ENCODE results near the gene ZNF436. TPM values are rescaled to one million over a fixed set of nuclear protein-coding genes. Genes with fewer than 3 reads are reported as not detected.
A peak's percentile ranks its signal among the peaks of the same experiment; 100 is the strongest.

ZNF436 gene
- total and polyA plus RNA-seq, 2 of the 13 experiments (the other 11 are each of a cell fraction or from before 2014, with no cell fraction given): 4.3 to 9.9 TPM

DNA sequence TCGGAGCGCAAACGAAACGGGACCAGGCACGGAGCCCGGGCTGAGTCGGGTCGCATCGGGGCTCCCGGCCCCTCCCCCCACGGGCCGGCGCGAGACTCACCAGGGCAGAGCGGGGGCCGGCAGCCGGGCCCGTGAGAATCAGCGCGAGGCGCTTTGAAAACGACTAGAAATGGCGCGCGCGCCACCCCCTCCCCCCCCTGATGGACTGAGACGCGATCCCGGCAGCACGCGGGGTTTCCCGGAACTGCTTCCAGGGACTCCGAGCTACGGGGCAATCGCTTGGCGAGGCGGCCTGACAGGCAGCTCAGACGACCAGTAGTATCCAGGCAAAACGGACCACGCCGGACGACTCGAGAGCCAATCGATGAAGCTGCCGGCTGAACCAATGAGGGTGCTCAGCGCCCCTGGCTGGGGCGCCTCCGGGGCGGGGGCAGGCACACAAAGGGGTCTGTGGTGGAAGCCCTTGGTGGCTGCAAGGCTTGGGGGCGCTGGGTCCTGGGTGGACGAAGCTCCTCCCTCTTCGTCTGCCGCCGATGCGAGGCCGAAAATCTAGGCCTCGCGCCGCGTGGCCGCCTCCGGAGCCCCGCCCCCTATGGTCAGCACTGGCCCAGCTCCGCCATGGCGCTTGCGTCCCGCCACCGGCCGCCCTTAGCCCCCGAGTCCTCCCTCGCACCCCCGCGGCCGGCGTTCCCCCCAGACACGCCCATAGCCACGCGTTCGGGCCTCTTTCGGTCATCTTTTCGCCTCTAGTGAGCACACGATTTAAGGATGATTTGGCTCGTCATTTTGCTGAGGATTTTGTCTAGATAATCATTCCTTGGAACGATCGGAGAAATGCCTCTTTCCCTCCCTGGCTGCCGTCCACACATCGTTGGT, 25.3 kb downstream of the ZNF436 start, which contains the start of gene HNRNPR (continued):
- TF ChIP-seq, protein P1, sequence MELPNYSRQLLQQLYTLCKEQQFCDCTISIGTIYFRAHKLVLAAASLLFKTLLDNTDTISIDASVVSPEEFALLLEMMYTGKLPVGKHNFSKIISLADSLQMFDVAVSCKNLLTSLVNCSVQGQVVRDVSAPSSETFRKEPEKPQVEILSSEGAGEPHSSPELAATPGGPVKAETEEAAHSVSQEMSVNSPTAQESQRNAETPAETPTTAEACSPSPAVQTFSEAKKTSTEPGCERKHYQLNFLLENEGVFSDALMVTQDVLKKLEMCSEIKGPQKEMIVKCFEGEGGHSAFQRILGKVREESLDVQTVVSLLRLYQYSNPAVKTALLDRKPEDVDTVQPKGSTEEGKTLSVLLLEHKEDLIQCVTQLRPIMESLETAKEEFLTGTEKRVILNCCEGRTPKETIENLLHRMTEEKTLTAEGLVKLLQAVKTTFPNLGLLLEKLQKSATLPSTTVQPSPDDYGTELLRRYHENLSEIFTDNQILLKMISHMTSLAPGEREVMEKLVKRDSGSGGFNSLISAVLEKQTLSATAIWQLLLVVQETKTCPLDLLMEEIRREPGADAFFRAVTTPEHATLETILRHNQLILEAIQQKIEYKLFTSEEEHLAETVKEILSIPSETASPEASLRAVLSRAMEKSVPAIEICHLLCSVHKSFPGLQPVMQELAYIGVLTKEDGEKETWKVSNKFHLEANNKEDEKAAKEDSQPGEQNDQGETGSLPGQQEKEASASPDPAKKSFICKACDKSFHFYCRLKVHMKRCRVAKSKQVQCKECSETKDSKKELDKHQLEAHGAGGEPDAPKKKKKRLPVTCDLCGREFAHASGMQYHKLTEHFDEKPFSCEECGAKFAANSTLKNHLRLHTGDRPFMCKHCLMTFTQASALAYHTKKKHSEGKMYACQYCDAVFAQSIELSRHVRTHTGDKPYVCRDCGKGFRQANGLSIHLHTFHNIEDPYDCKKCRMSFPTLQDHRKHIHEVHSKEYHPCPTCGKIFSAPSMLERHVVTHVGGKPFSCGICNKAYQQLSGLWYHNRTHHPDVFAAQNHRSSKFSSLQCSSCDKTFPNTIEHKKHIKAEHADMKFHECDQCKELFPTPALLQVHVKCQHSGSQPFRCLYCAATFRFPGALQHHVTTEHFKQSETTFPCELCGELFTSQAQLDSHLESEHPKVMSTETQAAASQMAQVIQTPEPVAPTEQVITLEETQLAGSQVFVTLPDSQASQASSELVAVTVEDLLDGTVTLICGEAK (IDR thresholded peaks at IDR 0.05): no peak
- TF ChIP-seq, protein P1 (CRISPR knock-in tag; IDR thresholded peaks at IDR 0.05): peak; percentile 52; the same call in 1 of the 2 replicates
- TF ChIP-seq, protein P2, sequence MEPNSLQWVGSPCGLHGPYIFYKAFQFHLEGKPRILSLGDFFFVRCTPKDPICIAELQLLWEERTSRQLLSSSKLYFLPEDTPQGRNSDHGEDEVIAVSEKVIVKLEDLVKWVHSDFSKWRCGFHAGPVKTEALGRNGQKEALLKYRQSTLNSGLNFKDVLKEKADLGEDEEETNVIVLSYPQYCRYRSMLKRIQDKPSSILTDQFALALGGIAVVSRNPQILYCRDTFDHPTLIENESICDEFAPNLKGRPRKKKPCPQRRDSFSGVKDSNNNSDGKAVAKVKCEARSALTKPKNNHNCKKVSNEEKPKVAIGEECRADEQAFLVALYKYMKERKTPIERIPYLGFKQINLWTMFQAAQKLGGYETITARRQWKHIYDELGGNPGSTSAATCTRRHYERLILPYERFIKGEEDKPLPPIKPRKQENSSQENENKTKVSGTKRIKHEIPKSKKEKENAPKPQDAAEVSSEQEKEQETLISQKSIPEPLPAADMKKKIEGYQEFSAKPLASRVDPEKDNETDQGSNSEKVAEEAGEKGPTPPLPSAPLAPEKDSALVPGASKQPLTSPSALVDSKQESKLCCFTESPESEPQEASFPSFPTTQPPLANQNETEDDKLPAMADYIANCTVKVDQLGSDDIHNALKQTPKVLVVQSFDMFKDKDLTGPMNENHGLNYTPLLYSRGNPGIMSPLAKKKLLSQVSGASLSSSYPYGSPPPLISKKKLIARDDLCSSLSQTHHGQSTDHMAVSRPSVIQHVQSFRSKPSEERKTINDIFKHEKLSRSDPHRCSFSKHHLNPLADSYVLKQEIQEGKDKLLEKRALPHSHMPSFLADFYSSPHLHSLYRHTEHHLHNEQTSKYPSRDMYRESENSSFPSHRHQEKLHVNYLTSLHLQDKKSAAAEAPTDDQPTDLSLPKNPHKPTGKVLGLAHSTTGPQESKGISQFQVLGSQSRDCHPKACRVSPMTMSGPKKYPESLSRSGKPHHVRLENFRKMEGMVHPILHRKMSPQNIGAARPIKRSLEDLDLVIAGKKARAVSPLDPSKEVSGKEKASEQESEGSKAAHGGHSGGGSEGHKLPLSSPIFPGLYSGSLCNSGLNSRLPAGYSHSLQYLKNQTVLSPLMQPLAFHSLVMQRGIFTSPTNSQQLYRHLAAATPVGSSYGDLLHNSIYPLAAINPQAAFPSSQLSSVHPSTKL (CRISPR knock-in tag; IDR thresholded peaks at IDR 0.05): peak; percentile 4; the same call in 1 of the 2 replicates
- no peak for TF ChIP-seq THYN1 (CRISPR knock-in tag; IDR thresholded peaks at IDR 0.05; ENCODE audit: borderline replicate concordance, low read depth)
- TF ChIP-seq SMYD3 (CRISPR knock-in tag; IDR thresholded peaks at IDR 0.05): 0 out of 2 replicates have a peak, but pooled peaks have one; percentile 16
- TF ChIP-seq ZNF563 (CRISPR knock-in tag; IDR thresholded peaks at IDR 0.05): peak; percentile 86
- peak; percentile 33; the same call in 1 of the 2 replicates for TF ChIP-seq ZNF20 (CRISPR knock-in tag; IDR thresholded peaks at IDR 0.05)
- TF ChIP-seq, protein P3, sequence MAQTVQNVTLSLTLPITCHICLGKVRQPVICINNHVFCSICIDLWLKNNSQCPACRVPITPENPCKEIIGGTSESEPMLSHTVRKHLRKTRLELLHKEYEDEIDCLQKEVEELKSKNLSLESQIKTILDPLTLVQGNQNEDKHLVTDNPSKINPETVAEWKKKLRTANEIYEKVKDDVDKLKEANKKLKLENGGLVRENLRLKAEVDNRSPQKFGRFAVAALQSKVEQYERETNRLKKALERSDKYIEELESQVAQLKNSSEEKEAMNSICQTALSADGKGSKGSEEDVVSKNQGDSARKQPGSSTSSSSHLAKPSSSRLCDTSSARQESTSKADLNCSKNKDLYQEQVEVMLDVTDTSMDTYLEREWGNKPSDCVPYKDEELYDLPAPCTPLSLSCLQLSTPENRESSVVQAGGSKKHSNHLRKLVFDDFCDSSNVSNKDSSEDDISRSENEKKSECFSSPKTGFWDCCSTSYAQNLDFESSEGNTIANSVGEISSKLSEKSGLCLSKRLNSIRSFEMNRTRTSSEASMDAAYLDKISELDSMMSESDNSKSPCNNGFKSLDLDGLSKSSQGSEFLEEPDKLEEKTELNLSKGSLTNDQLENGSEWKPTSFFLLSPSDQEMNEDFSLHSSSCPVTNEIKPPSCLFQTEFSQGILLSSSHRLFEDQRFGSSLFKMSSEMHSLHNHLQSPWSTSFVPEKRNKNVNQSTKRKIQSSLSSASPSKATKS (CRISPR knock-in tag; IDR thresholded peaks at IDR 0.05): no peak
- no peak; the same call in 1 of the 2 replicates for TF ChIP-seq MAF1 (CRISPR knock-in tag; IDR thresholded peaks at IDR 0.05; ENCODE audit: borderline replicate concordance)
- peak; percentile 78 for TF ChIP-seq NR2C2 (CRISPR knock-in tag; IDR thresholded peaks at IDR 0.05; ENCODE audit: borderline replicate concordance)
- no peak for TF ChIP-seq ZFAT (CRISPR knock-in tag; conservative IDR thresholded peaks at IDR 0.05)
- peak; percentile 84 for TF ChIP-seq HDAC1 (CRISPR knock-in tag; IDR thresholded peaks at IDR 0.05)

Measured in HepG2 (cell line).